Lower leg skin (tissue), 4 donors: ENCODE measurements around the gene OR5A2. TPM values are rescaled to one million over a fixed set of nuclear protein-coding genes. Genes with fewer than 3 reads are reported as not detected.

Source experiments
- DNase-seq, 2 donors: peaks; one replicate each; pipeline ENCODE4 v3.0.0-alpha.2; 2019; ENCODE audit warnings: low spot score in 2 of 2
- H3K4me3 ChIP-seq: fragments of 200-600 bp; sonication (generic); 2 replicates; pipeline ENCODE4 v1.5.1; 2017; ENCODE audit warnings: mild to moderate bottlenecking, low read depth; ENCODE audit not compliant: poor library complexity, severe bottlenecking
- CTCF ChIP-seq, 3 donors: fragments of 450-650 bp; IDR thresholded peaks; one replicate each; pipeline ENCODE4 v1.5.1; 2016; ENCODE audit warnings: antibody characterized with exemption in 3 of 3, mild to moderate bottlenecking in 3 of 3, moderate library complexity in 2 of 3
- POLR2A ChIP-seq, 2 donors: fragments of 450-650 bp; IDR thresholded peaks; one replicate each; pipeline ENCODE4 v1.6.1; 2016 to 2017; ENCODE audit warnings: antibody characterized with exemption in 2 of 2, mild to moderate bottlenecking in 1 of 2, moderate library complexity in 1 of 2
- WGBS, 2 donors: methylation state at CpG; one replicate each; pipeline ENCODE4 v1.1.5; 2018; 5-methylcytosine and 5-hydroxymethylcytosine counted together
- intact Hi-C: fragments of 100-400 bp; cut with DNase I; formaldehyde crosslinking; loops from one replicate; pipeline ENCODE4 v1.15.0; 2023; ENCODE audit warnings: low total_unique reads
- total RNA-seq, 4 donors: library from RNA; depleted of rRNA; stranded (reverse); fragments of >200 nt; gene quantifications; one replicate each; pipeline ENCODE4 v1.1.0, GENCODE V29; 2016

OR5A2 gene
- total RNA-seq, 4 donors from 2014 or later: not detected

- 72 to 81% methylated on average over 2 of the region's 2 CpGs for WGBS, 2 donors
- no peak overlapping the region for H3K4me3 ChIP-seq
- intact Hi-C loops: no loop called here
- TF ChIP-seq POLR2A (IDR thresholded peaks at IDR 0.05) (no peak), CTCF (IDR thresholded peaks at IDR 0.05) (no peak)
- DNase-seq: no peak
Measured at GRCh38 chr11:59413646-59414045, 12.6 kb downstream of the OR5A2 start.

- TF ChIP-seq CTCF (IDR thresholded peaks at IDR 0.05) (no peak), POLR2A (IDR thresholded peaks at IDR 0.05) (no peak)
- no peak for DNase-seq
- H3K4me3 ChIP-seq: no peak overlapping the region
- intact Hi-C loops: no loop called here
Measured at GRCh38 chr11:59403546-59403945, 22.7 kb downstream of the OR5A2 start.

GRCh38 chr11:59401262-59401552, 25.0 kb downstream of the OR5A2 start:
- 59 to 67% methylated on average over 2 of the region's 2 CpGs for WGBS, 2 donors
- DNase-seq: no peak
- no peak overlapping the region for H3K4me3 ChIP-seq
- intact Hi-C loops: no loop called here
- TF ChIP-seq POLR2A (IDR thresholded peaks at IDR 0.05): no peak
- TF ChIP-seq CTCF (IDR thresholded peaks at IDR 0.05): no peak

- no peak for TF ChIP-seq CTCF (IDR thresholded peaks at IDR 0.05)
- TF ChIP-seq POLR2A (IDR thresholded peaks at IDR 0.05): no peak
- intact Hi-C loops: no loop called here
- DNase-seq: no peak
- 70% methylated on average over 3 of the region's 3 CpGs for WGBS, 2 donors
- H3K4me3 ChIP-seq: no peak overlapping the region
Measured at GRCh38 chr11:59400461-59401261, 25.6 kb downstream of the OR5A2 start.

- no peak for DNase-seq
- H3K4me3 ChIP-seq: no peak overlapping the region
- intact Hi-C loops: no loop called here
- no peak for TF ChIP-seq POLR2A (IDR thresholded peaks at IDR 0.05)
- TF ChIP-seq CTCF (IDR thresholded peaks at IDR 0.05): no peak
Measured at GRCh38 chr11:59394186-59394585, 32.0 kb downstream of the OR5A2 start.
